ENCODE measurements around the gene FOXR1.

The FOXR1 gene

GRCh38 chr11:119025978-119026766 is 54.6 kb downstream of the FOXR1 start:
- no peak overlapping the region for H3K9ac ChIP-seq (ENCODE audit: low read length)
- H4K20me1 ChIP-seq (ENCODE audit: insufficient read depth, low read length): 0 out of 2 replicates have a peak, but pooled peaks cover 2% of the 10 kb centered on the region
- peaks cover 44% of the 10 kb centered on the region for H3F3A ChIP-seq (ENCODE audit: insufficient read depth, low read length)
- no peak overlapping the region for H3K4me2 ChIP-seq (ENCODE audit: low read depth, low read length)
- H3K27me3 ChIP-seq (replicated peaks; ENCODE audit: insufficient read depth, low read length): no peaks in the 10 kb centered on the region
- TF ChIP-seq EZH2 (optimal IDR thresholded peaks at IDR 0.05; ENCODE audit: low read depth, low read length) (no peak), CTCF (IDR thresholded peaks at IDR 0.05; ENCODE audit: low read length) (no peak), EZH2phosphoT487 (IDR thresholded peaks at IDR 0.05; ENCODE audit: low read length) (no peak)
- peaks cover 87% of the 10 kb centered on the region for H3K79me2 ChIP-seq (ENCODE audit: low read length)
- DNase-seq: no peak
- H3K4me1 ChIP-seq (ENCODE audit: low read length): peaks cover 53% of the 10 kb centered on the region
- no peak overlapping the region for H3K27ac ChIP-seq (ENCODE audit: low read length)
- H3K9me2 ChIP-seq (replicated peaks; ENCODE audit: insufficient read depth, low read length): no peaks in the 10 kb centered on the region
- H3K4me3 ChIP-seq (ENCODE audit: low read length): no peak overlapping the region
- no peaks in the 10 kb centered on the region for H3K36me3 ChIP-seq (replicated peaks; ENCODE audit: insufficient read depth, low read length)
- H3K9me3 ChIP-seq (replicated peaks; ENCODE audit: insufficient read depth, low read length): no peaks in the 10 kb centered on the region
- H2AFZ ChIP-seq (ENCODE audit: low read length): no peak overlapping the region

GRCh38 chr11:119026970-119027369 is 55.4 kb downstream of the FOXR1 start:
- Histone ChIP-seq H3K4me2 (ENCODE audit: low read depth, low read length) (no peak overlapping the region), H2AFZ (ENCODE audit: low read length) (no peak overlapping the region), H3K27me3 (replicated peaks; ENCODE audit: insufficient read depth, low read length) (no peaks in the 10 kb centered on the region), H3K4me3 (ENCODE audit: low read length) (no peak overlapping the region), H3K27ac (ENCODE audit: low read length) (no peak overlapping the region), H3K4me1 (ENCODE audit: low read length) (peaks cover 45% of the 10 kb centered on the region), H3K36me3 (replicated peaks; ENCODE audit: insufficient read depth, low read length) (no peaks in the 10 kb centered on the region), H3K9me2 (replicated peaks; ENCODE audit: insufficient read depth, low read length) (no peaks in the 10 kb centered on the region), H3F3A (ENCODE audit: insufficient read depth, low read length) (peaks cover 37% of the 10 kb centered on the region), H3K9ac (ENCODE audit: low read length) (no peak overlapping the region), H3K79me2 (ENCODE audit: low read length) (peaks cover 80% of the 10 kb centered on the region), H3K9me3 (replicated peaks; ENCODE audit: insufficient read depth, low read length) (no peaks in the 10 kb centered on the region), H4K20me1 (ENCODE audit: insufficient read depth, low read length) (no peaks in the 10 kb centered on the region)
- DNase-seq: no peak
- TF ChIP-seq CTCF (IDR thresholded peaks at IDR 0.05; ENCODE audit: low read length): no peak
- no peak for TF ChIP-seq EZH2phosphoT487 (IDR thresholded peaks at IDR 0.05; ENCODE audit: low read length)
- TF ChIP-seq EZH2 (optimal IDR thresholded peaks at IDR 0.05; ENCODE audit: low read depth, low read length): no peak

- H3K4me2 ChIP-seq (ENCODE audit: low read depth, low read length): peak overlapping the region; percentile 100
These were observed 56.2 kb downstream of the FOXR1 start for GRCh38 chr11:119027561-119028345.

More at GRCh38 chr11:119027561-119028345, 56.2 kb downstream of the FOXR1 start:
- H3K27me3 ChIP-seq (replicated peaks; ENCODE audit: insufficient read depth, low read length): no peaks in the 10 kb centered on the region
- H3K79me2 ChIP-seq (ENCODE audit: low read length): peaks cover 76% of the 10 kb centered on the region
- H2AFZ ChIP-seq (ENCODE audit: low read length): no peak overlapping the region
- H3K36me3 ChIP-seq (replicated peaks; ENCODE audit: insufficient read depth, low read length): no peaks in the 10 kb centered on the region
- no peak overlapping the region for H3K27ac ChIP-seq (ENCODE audit: low read length)
- no peak for DNase-seq
- peaks cover 41% of the 10 kb centered on the region for H3K4me1 ChIP-seq (ENCODE audit: low read length)
- H3K9ac ChIP-seq (ENCODE audit: low read length): peak overlapping the region; percentile 91; the same call in 1 of the 2 replicates
- no peaks in the 10 kb centered on the region for H3K9me2 ChIP-seq (replicated peaks; ENCODE audit: insufficient read depth, low read length)
- H4K20me1 ChIP-seq (ENCODE audit: insufficient read depth, low read length): no peaks in the 10 kb centered on the region
- H3K4me3 ChIP-seq (ENCODE audit: low read length): no peak overlapping the region
- TF ChIP-seq EZH2 (optimal IDR thresholded peaks at IDR 0.05; ENCODE audit: low read depth, low read length) (no peak), EZH2phosphoT487 (IDR thresholded peaks at IDR 0.05; ENCODE audit: low read length) (no peak), CTCF (IDR thresholded peaks at IDR 0.05; ENCODE audit: low read length) (no peak)
- H3F3A ChIP-seq (ENCODE audit: insufficient read depth, low read length): peaks cover 30% of the 10 kb centered on the region
- H3K9me3 ChIP-seq (replicated peaks; ENCODE audit: insufficient read depth, low read length): no peaks in the 10 kb centered on the region
